Panc1 (cell line): ENCODE results near the gene HDGFL2.

Experiments used
- CTCF ChIP-seq: fragments of 450-650 bp; IDR thresholded peaks from 2 replicates; pipeline ENCODE4 v1.5.1; 2017; ENCODE audit warnings: mild to moderate bottlenecking
- POLR2AphosphoS5 ChIP-seq: IDR thresholded peaks from 2 replicates; pipeline ENCODE4 v1.6.1; 2012; ENCODE audit warnings: mild to moderate bottlenecking, low read depth, low read length, moderate library complexity
- SIN3A ChIP-seq: IDR thresholded peaks from 2 replicates; pipeline ENCODE4 v1.6.1; 2012; ENCODE audit warnings: low read depth, mild to moderate bottlenecking, low read length, moderate library complexity, borderline replicate concordance; ENCODE audit not compliant: insufficient read depth
- TF ChIP-seq, protein P1 (sequence below), 2 experiments: IDR thresholded peaks; 2 replicates each; pipeline ENCODE4 v1.6.1; 2011 to 2012; ENCODE audit warnings: low read depth in 2 of 2, control low read depth in 1 of 2, low read length in 1 of 2, mild to moderate bottlenecking in 1 of 2, moderate library complexity in 1 of 2; ENCODE audit not compliant: insufficient read depth in 1 of 2

DNA sequence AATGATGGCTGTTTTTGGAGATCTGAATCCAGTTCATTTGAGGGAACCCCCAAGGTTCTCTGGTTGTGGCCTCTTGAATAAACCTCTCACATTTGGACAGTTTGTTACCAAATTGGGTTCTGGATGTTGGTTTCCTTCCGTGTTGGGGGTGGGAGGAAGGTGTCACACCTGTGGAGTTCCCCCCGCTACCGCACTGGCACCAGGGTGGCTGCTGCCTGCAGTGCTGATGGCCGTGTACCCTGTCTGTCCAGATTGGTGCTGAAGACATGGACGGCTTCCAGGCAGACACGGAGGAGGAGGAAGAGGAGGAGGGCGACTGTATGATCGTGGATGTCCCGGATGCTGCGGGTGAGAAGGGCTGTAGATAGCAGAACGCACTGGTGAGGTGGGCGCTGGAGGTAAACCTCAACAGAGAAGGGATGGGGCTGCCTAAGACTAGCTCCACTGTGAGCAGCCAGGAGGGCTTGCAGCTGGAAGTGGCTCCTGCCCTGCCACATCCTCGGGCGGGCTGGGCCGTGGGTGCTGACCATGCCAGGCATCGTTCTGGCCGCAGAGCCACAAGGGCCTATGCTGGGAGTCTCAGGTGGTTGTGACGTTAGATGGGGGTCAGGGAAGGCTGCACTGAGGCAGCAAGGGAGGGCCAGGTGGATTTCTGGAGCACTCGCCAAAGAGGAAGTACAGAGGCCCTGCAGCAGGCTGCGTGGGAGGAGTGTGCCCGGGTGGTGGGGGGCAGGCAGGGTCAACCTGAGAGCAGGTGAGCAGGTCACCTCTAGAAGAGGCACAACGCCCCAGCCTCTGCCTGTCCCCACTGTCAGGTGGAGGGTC, 29.9 kb upstream of the HDGFL2 start:
- no peak for TF ChIP-seq CTCF
- no peak for TF ChIP-seq POLR2AphosphoS5
- TF ChIP-seq, protein P1, sequence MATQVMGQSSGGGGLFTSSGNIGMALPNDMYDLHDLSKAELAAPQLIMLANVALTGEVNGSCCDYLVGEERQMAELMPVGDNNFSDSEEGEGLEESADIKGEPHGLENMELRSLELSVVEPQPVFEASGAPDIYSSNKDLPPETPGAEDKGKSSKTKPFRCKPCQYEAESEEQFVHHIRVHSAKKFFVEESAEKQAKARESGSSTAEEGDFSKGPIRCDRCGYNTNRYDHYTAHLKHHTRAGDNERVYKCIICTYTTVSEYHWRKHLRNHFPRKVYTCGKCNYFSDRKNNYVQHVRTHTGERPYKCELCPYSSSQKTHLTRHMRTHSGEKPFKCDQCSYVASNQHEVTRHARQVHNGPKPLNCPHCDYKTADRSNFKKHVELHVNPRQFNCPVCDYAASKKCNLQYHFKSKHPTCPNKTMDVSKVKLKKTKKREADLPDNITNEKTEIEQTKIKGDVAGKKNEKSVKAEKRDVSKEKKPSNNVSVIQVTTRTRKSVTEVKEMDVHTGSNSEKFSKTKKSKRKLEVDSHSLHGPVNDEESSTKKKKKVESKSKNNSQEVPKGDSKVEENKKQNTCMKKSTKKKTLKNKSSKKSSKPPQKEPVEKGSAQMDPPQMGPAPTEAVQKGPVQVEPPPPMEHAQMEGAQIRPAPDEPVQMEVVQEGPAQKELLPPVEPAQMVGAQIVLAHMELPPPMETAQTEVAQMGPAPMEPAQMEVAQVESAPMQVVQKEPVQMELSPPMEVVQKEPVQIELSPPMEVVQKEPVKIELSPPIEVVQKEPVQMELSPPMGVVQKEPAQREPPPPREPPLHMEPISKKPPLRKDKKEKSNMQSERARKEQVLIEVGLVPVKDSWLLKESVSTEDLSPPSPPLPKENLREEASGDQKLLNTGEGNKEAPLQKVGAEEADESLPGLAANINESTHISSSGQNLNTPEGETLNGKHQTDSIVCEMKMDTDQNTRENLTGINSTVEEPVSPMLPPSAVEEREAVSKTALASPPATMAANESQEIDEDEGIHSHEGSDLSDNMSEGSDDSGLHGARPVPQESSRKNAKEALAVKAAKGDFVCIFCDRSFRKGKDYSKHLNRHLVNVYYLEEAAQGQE (IDR thresholded peaks at IDR 0.05; ENCODE audit: insufficient read depth in 1 of 2, low read depth in 2 of 2, low read length in 1 of 2) = no peak
- no peak for TF ChIP-seq SIN3A
